Tibial nerve (tissue), 4 donors: ENCODE measurements around the gene C17orf100. TPM values are rescaled to one million over a fixed set of nuclear protein-coding genes. Genes with fewer than 3 reads are reported as not detected.
"Not testable (repeated sequence)": the region's sequence is repeated elsewhere in the genome, so short reads cannot be mapped to it uniquely, and the experiment has no call there.

Experiments used
- DNase-seq, 2 donors: peaks; one replicate each; pipeline ENCODE4 v3.0.0-alpha.2; 2019; ENCODE audit warnings: low spot score in 2 of 2
- H3K27ac ChIP-seq, 4 donors: fragments of 200-600 bp; sonication (generic) in 3 of 4; one replicate each; pipeline ENCODE4 v1.5.1; 2017 to 2019; ENCODE audit warnings: mild to moderate bottlenecking in 1 of 4
- H3K27me3 ChIP-seq, 2 donors: fragments of 200-600 bp; sonication (generic) in 1 of 2; one replicate each; pipeline versions ENCODE4 v1.5.1 to v1.6.0; 2017 to 2019
- H3K36me3 ChIP-seq, 3 donors: fragments of 200-600 bp; sonication (generic); one replicate each; pipeline ENCODE4 v1.5.1; 2018 to 2019
- H3K4me1 ChIP-seq, 4 donors: fragments of 200-600 bp; sonication (generic) in 3 of 4; one replicate each; pipeline ENCODE4 v1.5.1; 2017 to 2019
- H3K4me3 ChIP-seq, 4 donors: fragments of 200-600 bp; sonication (generic) in 3 of 4; one replicate each; pipeline ENCODE4 v1.5.1; 2017 to 2019; ENCODE audit warnings: mild to moderate bottlenecking in 1 of 4, moderate library complexity in 1 of 4
- H3K9me3 ChIP-seq, 4 donors: fragments of 200-600 bp; sonication (generic) in 3 of 4; one replicate each; pipeline ENCODE4 v1.5.1; 2017 to 2019
- CTCF ChIP-seq, 5 experiments: fragments of 200-600 bp in 3 of 5; fragments of 450-650 bp in 2 of 5; sonication (generic) in 3 of 5; IDR thresholded peaks; one replicate each; pipeline ENCODE4 v1.5.1; 2016 to 2019; ENCODE audit warnings: antibody characterized with exemption in 5 of 5, mild to moderate bottlenecking in 3 of 5, moderate library complexity in 2 of 5
- EP300 ChIP-seq, 2 donors: sonication (generic); formaldehyde crosslinking; IDR thresholded peaks; one replicate each; pipeline ENCODE4 v1.6.1; 2017; ENCODE audit warnings: antibody characterized with exemption in 2 of 2, mild to moderate bottlenecking in 1 of 2
- POLR2A ChIP-seq, 2 donors: fragments of 450-650 bp; IDR thresholded peaks; one replicate each; pipeline ENCODE4 v1.6.1; 2017; ENCODE audit warnings: antibody characterized with exemption in 2 of 2, mild to moderate bottlenecking in 2 of 2, moderate library complexity in 2 of 2
- WGBS, 2 donors: methylation state at CpG; one replicate each; pipeline ENCODE4 v1.1.5; 2018; 5-methylcytosine and 5-hydroxymethylcytosine counted together
- total RNA-seq, 4 donors: library from RNA; depleted of rRNA; stranded (reverse); fragments of >200 nt; gene quantifications; one replicate each; pipeline ENCODE4 v1.1.0, GENCODE V29; 2016

C17orf100 gene
- total RNA-seq, 4 donors from 2014 or later: 2.1 to 3.9 (median 3.5) TPM; not detected in 1

GRCh38 chr17:6660101-6660500 lies 8.5 kb downstream of the C17orf100 start:
- Histone ChIP-seq H3K27ac (no peak overlapping the region), H3K27me3 (peaks cover 0 to 58% of the 10 kb centered on the region in 2 donors), H3K4me1 (peaks cover 0 to 11% (median 0%) of the 10 kb centered on the region in 4 donors), H3K4me3 (no peak overlapping the region), H3K9me3 (no peaks in the 10 kb centered on the region), H3K36me3 (no peaks in the 10 kb centered on the region)
- 73 to 81% methylated on average over 9 of the region's 9 CpGs for WGBS, 2 donors
- DNase-seq: no peak
- no peak for TF ChIP-seq CTCF (IDR thresholded peaks at IDR 0.05)
- TF ChIP-seq POLR2A (IDR thresholded peaks at IDR 0.05): no peak
- TF ChIP-seq EP300 (IDR thresholded peaks at IDR 0.05): no peak

GRCh38 chr17:6660805-6661463 lies 9.4 kb downstream of the C17orf100 start:
- Histone ChIP-seq H3K4me1 (peaks cover 0 to 7% (median 0%) of the 10 kb centered on the region in 4 donors), H3K27ac (no peak overlapping the region), H3K27me3 (peaks cover 0 to 53% of the 10 kb centered on the region in 2 donors), H3K36me3 (no peaks in the 10 kb centered on the region), H3K9me3 (no peaks in the 10 kb centered on the region), H3K4me3 (no peak overlapping the region)
- no peak for DNase-seq
- TF ChIP-seq CTCF (IDR thresholded peaks at IDR 0.05) (no peak), POLR2A (IDR thresholded peaks at IDR 0.05) (no peak), EP300 (IDR thresholded peaks at IDR 0.05) (no peak)
- WGBS, 2 donors: 43 to 45% methylated on average over 11 of the region's 11 CpGs

GRCh38 chr17:6661464-6661848 lies 9.9 kb downstream of the C17orf100 start:
- peaks cover 0 to 53% of the 10 kb centered on the region in 2 donors for H3K27me3 ChIP-seq
- no peak overlapping the region for H3K27ac ChIP-seq
- H3K9me3 ChIP-seq: no peaks in the 10 kb centered on the region
- no peaks in the 10 kb centered on the region for H3K36me3 ChIP-seq
- WGBS, 2 donors: 56% methylated on average over 2 of the region's 2 CpGs
- H3K4me3 ChIP-seq: no peak overlapping the region
- DNase-seq: no peak
- no peak for TF ChIP-seq CTCF (IDR thresholded peaks at IDR 0.05)
- H3K4me1 ChIP-seq: peaks cover 0 to 11% (median 0%) of the 10 kb centered on the region in 4 donors

- H3K4me1 ChIP-seq, DNase-seq, H3K9me3 ChIP-seq, H3K4me3 ChIP-seq, H3K36me3 ChIP-seq, H3K27ac ChIP-seq: not testable (repeated sequence)
- peaks cover 0 to 48% of the 10 kb centered on the region in 2 donors for H3K27me3 ChIP-seq
- 88 to 91% methylated on average over 14 of the region's 14 CpGs for WGBS, 2 donors
Observed at GRCh38 chr17:6663200-6663599, 11.6 kb downstream of the C17orf100 start.

- Histone ChIP-seq H3K4me3 (no peak overlapping the region), H3K36me3 (no peaks in the 10 kb centered on the region), H3K27ac (no peak overlapping the region), H3K27me3 (peaks cover 0 to 37% of the 10 kb centered on the region in 2 donors), H3K9me3 (no peaks in the 10 kb centered on the region), H3K4me1 (peaks cover 0 to 8% (median 0%) of the 10 kb centered on the region in 4 donors)
- 16 to 18% methylated on average over 9 of the region's 9 CpGs for WGBS, 2 donors
- DNase-seq: peak; percentile 43 to 60
- TF ChIP-seq EP300 (IDR thresholded peaks at IDR 0.05): no peak
- TF ChIP-seq POLR2A (IDR thresholded peaks at IDR 0.05): no peak
- TF ChIP-seq CTCF (IDR thresholded peaks at IDR 0.05): peak; percentile 75 to 87 (median 85)
Observed at GRCh38 chr17:6666077-6666521, 14.5 kb downstream of the C17orf100 start.
